NCI-H2227 treated with DMSO at 0.1 percent for 48 hours (cell line): ENCODE measurements around the gene ITCH.
A peak's percentile ranks its signal among the peaks of the same experiment; 100 is the strongest.

Source experiments
- DNase-seq: peaks from one replicate; lab custom pipeline; 2025; lab: John Stamatoyannopoulos, UW

The ITCH gene

DNA sequence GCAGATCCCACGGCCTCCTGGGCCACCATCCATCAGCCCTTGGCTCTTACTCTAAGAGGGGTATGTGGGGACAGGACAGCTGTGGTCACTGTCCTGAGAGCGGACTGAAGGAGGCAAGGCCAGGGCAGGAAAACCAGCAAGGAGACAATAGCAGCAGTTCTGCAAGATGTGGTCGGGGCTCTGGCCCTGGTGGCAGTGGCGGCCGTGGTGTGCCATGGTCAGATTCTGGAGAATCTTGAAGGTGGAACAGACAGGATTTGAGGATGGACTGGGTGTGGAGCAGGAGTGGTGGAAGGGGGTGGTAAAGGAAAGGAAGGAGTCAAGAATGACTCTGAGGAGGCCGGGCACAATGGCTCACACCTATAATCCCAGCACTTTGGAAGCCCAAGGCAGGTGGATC, 189.5 kb downstream of the ITCH start:
- no peak for DNase-seq

DNA sequence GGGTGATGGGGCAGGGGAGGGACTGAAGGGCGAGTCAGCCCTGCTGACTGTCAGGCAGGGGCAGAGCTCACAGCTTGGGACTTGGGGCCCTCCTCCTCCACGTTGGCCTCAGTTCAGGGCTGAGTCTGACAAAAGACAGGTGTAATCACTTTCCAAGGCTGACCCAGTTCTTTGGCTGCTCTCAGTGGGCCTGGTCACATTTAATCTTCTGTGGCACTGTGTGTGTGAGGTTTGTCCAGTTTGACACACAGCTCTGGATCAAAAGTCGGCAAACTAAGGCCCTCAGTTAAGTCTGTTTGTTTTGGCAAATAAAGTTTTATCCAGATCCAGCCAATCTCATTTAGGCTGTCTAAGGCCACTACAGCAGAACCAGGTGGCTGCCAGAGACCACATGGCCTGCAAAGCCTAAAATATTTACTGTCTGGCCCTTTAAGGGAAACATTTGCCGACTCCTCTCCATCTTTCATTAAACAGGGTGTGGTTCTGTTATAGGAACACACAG, 190.3 kb downstream of the ITCH start:
- DNase-seq: no peak

DNA sequence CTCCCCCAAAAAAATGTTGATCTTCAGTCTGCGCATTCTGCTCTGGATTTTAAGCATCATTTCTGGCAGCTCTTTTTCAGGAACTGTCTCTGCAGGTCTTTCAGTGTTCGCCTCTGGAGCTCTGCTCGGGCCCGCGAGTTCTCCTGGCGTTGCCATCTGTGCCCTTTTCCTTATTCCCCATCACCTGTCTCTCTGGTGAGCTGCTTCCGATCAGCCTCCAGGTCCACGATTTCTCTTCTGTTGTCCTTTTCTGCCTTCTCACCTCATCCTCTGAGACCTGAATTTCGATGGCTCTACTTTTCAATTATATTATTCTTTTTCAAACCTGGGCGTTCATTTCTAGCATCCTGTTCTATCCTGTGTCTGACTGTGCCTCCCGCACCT, 194.9 kb downstream of the ITCH start:
- peak; percentile 78 for DNase-seq

DNA sequence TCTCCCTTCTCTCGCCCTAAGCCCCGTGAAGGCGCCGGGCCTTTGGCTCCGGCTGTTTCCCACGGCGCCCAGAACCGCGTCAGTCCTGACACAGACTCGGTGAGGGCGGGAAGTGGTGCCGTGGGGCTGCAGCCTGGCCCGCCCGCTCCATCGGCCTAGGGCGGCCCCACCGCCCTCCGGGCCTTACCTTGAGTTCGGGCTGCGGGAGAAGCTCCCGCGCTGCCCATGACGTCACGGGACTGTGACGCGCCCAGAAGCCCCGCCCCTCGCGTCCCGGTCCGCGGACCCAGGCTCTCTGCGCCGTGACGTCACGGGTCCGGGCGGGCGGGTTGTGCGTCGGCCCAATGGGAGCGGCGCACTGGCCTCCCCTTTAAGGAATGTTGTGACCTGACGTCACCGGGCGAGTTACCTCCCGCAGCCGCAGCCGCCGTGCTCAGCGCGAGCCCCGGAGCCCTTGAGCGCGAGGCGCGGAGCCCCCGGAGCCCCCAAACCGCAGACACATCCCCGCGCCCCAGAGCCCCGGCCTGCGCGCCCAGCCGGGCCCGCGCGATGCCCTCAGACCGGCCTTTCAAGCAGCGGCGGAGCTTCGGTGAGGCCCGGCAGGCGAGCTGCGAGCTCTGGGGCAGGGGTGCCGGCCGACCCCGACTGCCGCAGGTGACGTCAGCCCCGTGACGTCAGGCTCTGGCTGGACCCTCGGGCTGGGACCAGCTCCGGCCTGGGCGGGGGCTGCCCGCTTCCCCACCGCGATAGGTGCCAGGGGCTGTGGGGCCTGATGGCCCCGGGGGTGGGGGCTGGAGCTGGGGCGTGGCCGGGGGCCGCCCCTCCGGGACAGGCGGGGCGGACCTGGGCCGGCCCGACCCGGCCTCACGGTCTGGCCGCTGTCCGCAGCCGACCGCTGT, 195.5 kb downstream of the ITCH start, which contains the start of gene MAP1LC3A:
TSS of gene MAP1LC3A (plus strand) at position 399 of the 899 bp plus-strand sequence. CDS start at position 550, 151 bp downstream.
- DNase-seq: peak; percentile 91

DNA sequence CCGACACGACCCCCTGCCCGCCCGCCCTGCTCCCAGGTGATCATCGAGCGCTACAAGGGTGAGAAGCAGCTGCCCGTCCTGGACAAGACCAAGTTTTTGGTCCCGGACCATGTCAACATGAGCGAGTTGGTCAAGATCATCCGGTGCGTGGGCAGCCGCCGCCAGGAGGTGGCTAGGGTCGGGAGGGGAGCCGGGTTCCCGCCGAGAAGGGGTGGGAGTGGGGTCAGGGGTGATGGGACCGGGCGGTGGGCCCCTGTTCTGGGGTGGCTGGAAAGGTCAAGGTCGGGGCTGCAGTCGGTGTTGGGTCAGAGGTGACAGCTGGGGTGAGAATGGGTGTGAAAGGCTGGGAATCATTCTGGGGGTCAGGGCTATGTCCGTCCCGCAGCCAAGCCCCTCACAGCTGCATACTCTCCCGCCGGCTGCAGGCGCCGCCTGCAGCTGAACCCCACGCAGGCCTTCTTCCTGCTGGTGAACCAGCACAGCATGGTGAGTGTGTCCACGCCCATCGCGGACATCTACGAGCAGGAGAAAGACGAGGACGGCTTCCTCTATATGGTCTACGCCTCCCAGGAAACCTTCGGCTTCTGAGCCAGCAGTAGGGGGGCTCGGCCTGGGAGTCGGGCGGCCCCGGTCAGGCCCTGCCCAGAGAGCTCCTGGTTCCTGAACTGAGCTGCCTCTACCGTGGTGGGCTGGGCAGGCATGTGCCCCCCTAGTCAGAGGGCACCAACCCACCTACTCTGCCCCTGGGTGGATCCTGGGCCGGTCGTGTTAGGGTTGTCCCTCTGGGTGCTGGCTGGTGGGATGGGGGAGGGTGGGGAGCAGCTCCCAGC, 196.5 kb downstream of the ITCH start:
- DNase-seq: no peak

DNA sequence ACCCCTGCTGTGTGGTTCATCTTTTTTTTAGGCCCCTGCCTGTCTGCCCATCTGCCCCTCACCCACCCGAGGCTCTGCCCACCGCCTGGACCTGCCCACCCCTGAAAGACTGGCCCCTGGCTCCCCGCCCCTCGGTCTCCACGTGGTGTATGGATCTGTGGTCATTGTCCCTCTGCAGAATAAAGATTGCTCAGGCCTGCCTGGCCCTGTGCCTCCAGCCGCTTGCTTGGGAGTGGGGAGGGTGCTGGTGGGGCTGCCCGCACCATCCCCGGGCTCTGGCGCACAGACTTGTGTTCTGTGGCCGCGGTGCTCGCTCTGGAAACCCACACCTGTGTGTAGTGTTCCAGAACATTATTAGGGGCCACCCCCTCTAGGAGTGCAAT, 197.1 kb downstream of the ITCH start:
- DNase-seq: no peak

DNA sequence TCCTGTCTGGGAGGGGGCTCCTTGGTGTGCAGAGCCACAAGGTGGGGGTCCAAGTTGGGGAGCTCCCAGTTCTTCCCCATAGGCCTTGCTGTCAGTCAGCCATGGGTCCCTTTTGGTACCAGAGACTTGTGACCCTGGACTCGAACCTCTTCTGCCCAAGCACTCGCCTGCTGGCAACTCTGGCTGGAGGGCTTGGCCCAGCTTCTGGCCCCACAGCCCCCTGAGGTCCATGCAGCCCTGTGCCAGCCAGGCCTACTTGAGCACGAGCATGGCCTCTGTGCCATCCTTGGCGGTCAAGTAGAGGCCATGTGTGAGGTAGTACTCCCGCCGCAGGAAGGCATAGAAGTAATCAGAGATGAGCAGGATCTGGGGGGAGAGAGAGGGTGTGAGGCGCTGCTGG, 197.5 kb downstream of the ITCH start:
- DNase-seq: no peak
